HG03558 (cell line): ENCODE results near the gene BRD3OS.
"Not testable (repeated sequence)": the region's sequence is repeated elsewhere in the genome, so short reads cannot be mapped to it uniquely, and the experiment has no call there.

ENCODE experiments used
- ATAC-seq: cut with Tn5 transposase; IDR thresholded peaks from one replicate; pipeline ENCODE4 v1.9.1; 2021; ENCODE audit warnings: moderate number of reproducible peaks; ENCODE audit not compliant: unreplicated experiment; ENCODE audit errors: extremely low read depth

The BRD3OS gene

DNA sequence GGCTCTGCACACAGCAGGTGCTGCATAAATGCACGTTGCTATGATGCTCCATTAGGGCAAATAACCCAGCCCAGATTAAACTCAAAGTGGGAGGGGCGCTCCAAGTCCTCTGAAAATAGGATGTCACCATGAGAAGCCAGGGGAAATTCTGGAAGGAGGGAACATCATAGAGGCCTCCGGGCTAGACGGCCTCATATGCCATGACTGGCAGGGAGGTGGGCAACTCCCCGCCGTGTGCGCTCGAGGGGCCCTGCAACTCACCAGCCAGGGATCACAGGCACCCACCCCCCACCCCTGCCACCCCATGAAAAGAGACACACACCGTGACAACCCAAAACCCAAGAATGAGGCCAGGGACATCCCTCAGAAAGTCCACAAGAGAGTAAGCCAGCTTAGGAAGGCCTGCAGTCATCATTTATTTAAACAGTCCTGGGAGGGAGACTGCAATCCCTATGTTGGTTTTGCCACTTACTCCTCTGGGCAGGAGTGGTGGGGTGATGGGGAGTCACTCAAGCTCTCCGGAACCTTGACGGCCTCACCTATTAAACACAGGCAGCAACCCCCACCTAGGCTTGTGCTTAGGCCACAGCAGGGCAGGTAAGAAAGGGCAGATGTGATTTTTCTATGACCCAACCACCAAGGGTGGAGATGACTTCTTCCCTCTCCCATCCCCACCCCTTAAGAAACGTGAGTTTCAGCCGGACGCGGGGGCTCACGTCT is 37.2 kb upstream of the BRD3OS start:
- no peak for ATAC-seq

DNA sequence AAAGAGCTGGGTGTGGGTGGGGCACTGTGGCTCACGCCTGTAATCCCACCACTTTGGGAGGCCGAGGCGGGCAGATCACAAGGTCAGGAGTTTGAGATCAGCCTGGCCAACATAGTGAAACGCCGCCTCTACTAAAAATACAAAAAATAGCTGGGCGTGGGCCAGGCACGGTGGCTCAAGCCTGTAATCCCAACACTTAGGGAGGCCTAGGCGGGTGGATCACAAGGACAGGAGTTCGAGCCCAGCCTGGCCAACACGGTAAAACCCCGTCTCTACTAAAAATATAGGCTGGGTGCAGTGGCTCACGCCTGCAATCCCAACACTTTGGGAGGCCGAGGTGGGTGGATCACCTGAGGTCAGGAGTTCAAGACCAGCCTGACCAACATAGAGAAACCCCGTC is 36.5 kb upstream of the BRD3OS start:
- ATAC-seq, result not testable (repeated sequence)

- no peak for ATAC-seq
Measured at GRCh38 chr9:133989625-133990365, 35.5 kb upstream of the BRD3OS start.

- ATAC-seq, result no peak
Measured at GRCh38 chr9:133990366-133991213, 34.7 kb upstream of the BRD3OS start.

DNA sequence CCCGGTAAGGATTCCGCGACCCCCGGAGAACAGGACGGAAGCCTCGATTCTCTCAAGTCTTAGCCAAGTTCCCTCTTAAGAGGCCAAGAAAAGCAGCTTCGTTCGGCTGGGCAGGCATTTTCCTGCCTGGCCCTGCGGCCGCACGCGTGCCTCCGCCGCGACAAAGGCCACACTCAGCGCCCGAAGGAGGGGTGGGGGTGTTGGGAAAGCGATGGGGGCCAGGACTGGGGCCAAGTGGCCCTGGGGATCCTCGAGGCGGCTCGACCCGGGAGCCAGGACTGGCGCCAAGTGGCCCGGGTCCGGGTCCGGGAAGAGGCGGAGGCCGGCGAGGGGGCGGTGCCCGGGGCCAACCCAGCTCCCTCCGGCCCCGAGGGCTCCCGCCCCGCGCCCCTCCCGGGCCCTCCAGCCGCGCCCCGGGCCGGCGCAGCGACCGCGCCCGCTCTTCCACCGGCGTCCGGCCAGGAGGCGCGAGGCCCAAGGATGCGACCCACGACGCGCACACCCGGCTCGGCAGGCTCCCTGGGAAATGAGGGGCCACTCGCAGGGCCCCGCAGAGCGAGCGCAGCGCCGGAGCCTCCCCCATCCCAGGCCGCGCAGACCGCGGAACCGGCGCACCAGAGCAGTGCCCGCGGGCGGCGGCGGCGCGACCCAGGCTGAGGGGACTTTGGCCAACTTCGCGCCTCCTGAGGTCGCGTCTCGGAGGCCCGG is 33.9 kb upstream of the BRD3OS start:
- no peak for ATAC-seq

DNA sequence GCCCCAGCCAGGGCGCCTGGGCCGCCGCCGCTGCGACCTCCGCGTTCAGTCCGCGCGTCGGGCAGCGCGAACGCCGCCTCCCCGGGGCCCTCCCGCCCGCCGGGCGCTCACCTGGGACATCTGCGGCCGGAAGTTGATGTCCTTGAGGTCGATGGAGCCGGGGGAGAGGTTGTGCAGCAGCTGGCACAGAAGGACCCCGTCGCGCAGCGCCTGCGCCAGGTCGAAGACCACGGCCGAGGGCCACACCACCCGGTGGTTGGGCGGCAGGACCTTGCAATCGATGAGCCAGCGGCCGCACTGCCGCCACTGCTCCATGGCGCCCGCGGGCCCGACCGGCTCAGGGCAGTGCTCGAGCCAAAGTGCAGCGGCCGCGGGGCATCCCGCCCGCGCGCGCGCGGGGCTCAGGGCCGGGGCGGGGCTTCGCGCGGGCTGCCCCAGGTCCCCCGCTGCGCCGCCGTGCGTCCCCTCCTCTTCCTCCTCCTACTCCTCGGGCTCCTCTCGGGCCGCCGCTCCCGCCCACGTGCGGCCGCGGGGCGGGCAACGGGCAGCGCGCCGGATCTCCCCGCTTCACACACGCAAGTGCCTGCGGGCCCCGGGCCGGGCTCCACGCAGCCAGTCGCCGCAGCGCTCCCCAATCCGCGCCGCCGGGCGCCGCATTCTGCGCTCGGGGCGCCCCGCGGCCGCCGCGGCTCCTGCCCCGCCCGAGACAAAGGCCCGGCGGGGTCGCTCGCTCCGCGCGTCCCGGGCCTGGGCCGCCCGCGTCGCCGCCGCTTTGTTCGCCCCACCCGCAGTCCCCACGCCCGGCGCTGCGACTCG is 33.1 kb upstream of the BRD3OS start, which contains the start of gene VAV2:
Gene VAV2 (minus strand): TSS at position 361 of the 816 bp plus-strand sequence. CDS start 46 bp downstream, at position 315.
- peak; percentile 31 for ATAC-seq

DNA sequence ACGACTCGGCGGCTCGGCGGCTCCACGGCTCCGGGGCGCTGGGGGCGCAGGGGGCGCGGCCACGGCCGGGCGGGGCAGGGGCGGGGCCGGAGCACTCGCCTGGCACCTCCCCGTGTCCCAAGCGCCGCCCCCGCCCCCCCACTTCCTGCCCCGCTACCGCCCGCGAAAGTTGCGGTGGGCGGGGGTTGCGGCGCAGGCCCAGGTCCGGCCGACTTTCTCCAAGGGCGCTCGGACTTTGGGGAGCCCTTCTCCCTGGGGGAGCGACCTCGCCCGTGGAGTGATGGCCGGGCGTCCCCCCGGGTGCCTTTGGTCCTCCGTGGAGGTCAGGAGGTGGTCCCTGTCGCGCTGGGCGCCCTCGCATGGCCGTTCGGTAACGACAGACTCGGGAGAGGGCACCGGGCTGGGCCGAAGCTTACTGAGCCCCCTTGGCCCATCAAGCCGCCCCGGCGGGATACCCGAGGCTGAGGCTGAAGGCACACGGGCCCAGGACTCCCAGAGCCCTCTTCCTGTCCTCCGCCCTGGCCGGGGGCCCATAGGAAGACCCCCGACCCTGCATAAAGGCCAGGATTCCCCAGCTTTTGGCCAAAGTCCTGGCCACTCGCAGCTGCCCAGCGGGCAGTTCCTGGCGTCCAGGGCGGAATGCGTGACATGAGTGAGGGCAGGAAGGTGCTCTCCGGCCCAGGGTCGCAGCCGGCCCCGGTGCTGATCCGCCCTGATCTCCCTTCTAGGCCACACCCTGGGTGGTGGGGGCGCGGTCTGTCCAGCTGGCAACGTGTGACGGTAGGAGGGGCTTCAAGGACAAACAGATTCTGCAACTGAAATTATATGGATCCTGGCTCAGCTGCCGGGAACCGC is 32.3 kb upstream of the BRD3OS start:
- peak; percentile 18 for ATAC-seq

GRCh38 chr9:133993635-133994253 is 31.5 kb upstream of the BRD3OS start:
- ATAC-seq, result no peak

DNA sequence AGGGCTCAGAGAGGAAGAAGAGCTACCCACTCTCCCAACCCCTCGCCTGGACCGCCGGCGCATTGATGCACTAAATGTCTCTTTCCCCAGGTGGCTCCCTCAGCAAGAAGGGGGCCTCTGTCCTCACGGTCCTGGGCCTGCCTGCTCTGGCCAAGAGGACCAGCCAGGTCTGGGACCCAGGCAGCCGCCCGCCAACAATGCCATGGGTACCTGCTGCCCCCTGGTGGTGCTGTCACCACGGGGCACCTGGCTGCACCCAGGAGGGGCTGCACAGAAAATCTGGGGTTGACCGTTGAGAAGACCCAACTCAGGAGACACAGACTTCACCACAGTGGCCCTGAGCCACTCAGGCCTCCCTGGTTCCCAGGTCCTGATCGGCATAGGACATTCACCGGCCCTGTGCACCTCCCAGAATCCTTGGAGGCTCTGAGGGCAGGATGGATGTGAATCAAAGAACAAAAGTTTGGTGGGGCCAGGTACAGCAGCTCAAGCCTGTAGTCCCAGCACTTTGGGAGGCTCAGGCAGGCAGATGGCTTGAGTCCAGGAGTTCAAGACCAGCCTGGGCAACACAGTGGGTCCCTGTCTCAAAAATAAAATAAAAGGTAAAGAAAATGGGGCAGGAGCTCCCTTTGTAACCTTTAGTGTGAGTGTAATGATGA is 30.8 kb upstream of the BRD3OS start:
- ATAC-seq, result no peak

- ATAC-seq, result no peak
Measured at GRCh38 chr9:133995012-133995896, 30.0 kb upstream of the BRD3OS start.

- no peak for ATAC-seq
Measured at GRCh38 chr9:133996531-133997520, 28.5 kb upstream of the BRD3OS start.

DNA sequence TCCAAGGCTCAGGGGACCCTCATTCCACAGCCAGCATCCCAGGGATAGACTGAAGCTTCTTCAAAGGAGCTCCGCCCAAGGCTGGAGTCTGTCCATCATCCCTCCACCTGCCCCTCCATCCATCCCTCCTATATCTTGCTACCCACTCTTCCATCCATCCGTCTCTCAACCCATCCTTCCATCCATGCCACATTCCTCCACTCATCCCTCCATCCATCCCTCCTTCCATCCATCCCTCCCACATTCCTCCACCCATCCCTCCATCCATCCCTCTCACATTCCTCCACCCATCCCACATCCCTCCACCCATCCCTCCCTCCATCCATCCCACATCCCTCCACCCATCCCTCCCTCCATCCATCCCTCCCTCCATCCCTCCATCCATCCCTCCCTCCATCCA is 27.7 kb upstream of the BRD3OS start:
- no peak for ATAC-seq

GRCh38 chr9:133998915-133999595 is 26.2 kb upstream of the BRD3OS start:
- no peak for ATAC-seq

DNA sequence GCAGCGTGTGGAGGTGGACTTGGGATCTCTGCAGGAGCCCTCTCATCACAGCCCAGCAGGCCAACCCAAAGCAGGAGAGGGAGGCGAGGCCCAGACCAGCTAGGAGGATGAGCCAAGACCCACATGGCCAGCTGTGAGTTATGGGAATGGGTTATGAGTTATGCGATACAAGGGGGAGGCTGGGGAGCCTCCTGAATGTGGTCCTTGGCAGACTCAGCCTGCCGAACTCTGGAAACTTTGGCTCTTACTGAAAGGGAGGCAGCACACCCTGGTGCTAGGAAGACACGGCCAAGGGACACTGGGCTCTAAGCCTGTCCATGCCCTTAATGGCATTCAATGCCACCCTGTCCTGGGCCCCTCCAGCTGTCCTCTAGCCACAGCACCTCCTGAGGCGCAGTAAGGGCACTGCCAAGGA is 25.4 kb upstream of the BRD3OS start:
- ATAC-seq, result no peak

DNA sequence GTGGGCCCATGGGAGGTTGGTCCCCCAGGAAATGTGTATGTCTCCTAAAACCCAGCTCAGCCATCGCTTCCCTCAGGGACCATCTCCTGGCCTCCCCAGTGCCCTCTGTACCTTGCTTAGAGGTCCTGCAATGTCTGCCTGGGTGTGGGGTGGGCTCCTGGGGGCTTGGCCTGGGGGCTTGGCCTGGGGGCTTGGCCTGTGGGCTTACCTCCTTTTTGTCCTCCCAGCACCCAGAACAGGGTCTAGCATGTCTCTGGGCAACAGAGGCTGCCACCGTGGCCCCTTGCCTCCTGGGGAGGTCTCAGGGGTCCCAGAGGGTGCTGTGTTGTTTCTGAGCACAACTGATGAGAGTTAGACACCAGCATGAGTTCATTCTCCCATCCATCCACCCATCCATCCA is 22.5 kb upstream of the BRD3OS start:
- no peak for ATAC-seq
